RPMI8226 (cell line): ENCODE results near the gene PLEKHB1.
A peak's percentile ranks its signal among the peaks of the same experiment; 100 is the strongest.

ENCODE experiments used
- DNase-seq: peaks from one replicate; pipeline ENCODE4 v3.0.0-alpha.2; 2015

Gene PLEKHB1, protein sequence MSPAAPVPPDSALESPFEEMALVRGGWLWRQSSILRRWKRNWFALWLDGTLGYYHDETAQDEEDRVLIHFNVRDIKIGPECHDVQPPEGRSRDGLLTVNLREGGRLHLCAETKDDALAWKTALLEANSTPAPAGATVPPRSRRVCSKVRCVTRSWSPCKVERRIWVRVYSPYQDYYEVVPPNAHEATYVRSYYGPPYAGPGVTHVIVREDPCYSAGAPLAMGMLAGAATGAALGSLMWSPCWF

DNA sequence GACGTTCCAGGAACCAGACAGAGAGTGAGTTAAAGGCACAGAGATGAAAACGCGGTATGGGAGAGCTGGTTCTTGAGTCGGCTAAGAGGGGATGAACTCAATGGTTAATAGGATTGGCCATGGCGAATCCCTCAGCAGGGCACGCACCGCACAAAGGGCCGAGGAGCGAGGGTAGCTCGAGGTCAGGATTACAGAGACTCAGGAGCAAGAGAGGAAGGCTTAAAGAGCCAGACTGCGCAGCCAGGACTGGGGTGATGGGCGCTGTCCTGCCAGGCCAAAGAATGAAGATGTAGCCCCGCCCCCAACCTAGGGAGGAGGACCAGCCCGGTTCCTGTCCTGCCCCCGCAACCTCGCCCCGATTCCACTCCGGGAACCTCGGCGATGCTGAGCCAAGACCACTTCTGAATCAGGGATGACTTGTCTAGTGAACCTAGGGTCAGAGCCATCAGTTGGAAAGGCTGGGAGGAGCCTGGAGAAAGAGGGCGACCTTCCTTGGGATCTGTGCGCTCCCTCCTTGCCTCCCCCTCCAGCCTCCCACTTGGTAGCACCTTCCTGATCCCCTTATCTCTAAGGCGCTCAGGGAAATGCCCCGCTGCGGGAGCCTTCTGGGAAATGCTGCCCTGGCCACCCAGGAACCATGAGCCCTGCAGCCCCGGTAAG, at the start of gene PLEKHB1:
Gene PLEKHB1 (plus strand): TSS at position 610 of the 660 bp plus-strand sequence. CDS start 28 bp downstream, at position 638.
- no peak for DNase-seq

DNA sequence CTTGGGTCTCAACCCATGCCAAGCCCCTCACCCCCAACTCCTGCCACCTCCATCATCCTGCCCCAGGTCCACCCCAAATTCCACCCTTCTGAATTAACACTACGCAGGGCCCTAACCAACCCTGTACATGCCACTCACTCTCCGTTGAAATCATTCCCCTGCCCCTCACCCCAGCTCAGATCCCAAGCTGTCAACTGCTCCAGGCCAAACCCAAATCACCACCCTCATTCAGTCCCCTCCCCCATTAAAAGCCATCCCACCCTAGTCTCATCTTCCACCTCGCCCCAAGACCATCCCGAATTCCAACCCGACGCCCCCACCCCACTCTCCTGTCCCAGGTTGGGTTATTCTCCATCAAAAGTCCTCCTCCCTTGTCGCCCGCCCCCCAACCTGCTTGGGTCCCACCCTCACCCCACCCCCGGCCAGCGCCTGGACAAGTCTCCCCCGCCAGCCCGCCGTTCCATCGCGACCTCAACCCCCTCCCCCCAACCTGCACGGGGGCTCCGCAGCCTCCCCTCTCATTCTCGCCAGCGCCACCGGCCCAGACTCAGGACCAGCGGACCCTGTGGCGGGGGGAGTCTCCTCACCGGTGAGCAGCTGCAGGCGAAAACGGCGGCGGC, 48.9 kb upstream of the PLEKHB1 start:
- DNase-seq, result no peak

DNA sequence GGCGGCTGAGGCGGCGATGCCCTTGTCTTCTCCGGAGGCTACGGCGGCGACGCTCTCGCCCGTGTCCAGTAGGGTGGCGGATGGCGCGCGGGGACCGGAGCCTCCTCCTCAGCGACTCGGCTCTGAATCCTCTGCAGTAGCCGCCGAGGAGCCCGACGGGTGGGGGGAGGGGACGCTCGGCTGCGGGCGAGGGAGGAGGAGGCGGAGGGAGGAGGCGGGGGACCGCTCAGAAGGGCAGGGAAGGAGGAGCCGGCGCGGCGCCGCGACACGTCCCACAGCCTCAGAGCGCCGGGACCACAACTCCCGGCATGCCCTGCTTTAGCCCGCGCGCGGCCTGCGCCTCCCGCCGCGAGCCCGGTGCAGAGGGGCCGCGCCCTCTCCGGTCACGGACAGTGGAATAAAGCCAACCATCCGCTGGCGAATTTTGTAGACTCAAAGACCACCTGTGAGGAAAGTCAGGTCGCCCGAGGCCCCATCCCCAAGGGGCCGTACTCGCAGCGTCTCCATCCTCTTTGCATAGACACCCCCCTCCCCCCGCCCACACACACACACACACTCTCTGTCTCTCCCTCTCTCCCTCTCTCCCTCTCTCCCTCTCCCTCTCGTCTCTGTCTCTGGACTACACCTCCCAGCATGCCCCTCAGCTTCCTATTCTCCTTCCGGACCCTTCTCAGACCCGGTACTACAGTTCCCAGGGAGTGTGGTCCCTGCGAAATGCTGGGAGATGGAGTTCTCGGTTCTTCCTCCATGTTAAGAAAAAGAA, 48.2 kb upstream of the PLEKHB1 start, which contains the start of gene FAM168A:
Gene FAM168A (minus strand): TSS at position 157 of the 763 bp plus-strand sequence. CDS start 129,638 bp downstream, outside the sequence.
- peak; percentile 99 for DNase-seq

DNA sequence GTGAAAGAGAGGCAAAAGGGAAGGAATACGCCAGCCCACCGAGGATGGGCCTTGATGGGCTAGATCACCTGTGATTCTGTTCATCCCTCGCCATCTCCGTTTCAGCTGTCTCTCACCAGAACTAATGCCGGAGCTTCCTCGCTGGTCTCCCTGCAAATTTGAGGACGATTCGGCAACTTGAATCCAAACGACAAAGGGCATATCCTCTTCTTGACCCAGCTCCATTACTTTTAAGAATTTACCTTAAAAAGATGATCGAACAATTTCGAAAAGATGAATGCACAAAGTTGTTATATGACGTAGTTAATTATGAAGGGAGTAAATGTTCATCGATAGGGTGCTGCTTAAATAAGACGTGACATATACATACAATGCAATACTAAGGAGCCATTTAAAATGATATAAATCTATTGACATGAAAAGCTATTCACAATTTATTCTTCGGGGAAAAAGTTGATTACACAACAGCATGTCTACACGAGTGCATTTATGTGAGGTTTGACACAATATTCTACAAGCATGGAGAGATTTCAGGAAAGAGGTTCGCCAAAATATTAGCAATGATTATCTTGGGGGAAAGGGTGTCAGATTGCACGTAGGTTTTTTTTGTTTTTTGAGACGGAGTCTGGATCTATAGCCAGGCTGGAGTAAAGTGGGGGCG, 47.5 kb upstream of the PLEKHB1 start:
- no peak for DNase-seq

DNA sequence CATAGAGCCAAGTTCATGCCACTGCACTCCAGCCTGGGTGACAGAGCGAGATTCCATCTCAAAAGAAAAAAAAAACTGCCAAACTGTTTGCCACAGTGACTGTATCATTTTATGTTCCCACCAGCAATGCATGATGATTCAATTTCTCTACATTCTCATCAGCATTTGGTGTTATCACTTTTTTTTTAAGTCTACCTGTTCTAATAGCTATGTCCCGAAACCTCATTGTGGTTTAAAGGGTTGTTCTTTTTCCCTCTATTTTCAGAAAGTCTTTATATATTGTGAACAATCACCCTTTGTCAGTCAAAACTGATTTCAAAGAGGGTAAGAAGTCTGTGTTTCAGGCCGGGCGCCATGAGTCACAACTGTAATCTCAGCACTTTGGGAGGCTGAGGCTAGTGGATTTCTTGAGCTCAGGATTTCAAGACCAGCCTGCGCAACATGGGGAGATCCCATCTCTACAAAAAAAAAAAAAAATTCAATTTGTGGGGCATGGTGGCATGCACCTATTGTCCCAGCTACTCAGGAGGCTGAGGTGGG, 33.7 kb upstream of the PLEKHB1 start:
- no peak for DNase-seq

DNA sequence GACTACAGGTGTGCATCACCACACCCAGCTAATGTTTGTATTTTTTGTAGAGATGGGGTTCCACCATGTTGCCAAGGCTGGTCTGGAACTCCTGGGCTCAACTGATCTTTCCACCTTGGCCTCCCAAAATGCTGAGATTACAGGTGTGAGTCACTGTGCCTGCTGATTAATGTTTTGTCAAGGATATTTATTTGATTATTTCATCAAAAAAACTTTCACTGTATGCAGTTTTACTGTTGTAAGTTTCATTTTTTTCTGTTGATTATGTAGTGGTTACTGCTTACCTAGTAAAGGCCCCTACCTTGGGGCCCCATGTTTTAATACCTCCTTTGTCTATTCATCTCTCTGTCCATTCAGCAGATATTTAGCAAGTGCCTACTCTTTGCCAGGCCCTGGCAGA, 31.8 kb upstream of the PLEKHB1 start:
- DNase-seq, result no peak

DNA sequence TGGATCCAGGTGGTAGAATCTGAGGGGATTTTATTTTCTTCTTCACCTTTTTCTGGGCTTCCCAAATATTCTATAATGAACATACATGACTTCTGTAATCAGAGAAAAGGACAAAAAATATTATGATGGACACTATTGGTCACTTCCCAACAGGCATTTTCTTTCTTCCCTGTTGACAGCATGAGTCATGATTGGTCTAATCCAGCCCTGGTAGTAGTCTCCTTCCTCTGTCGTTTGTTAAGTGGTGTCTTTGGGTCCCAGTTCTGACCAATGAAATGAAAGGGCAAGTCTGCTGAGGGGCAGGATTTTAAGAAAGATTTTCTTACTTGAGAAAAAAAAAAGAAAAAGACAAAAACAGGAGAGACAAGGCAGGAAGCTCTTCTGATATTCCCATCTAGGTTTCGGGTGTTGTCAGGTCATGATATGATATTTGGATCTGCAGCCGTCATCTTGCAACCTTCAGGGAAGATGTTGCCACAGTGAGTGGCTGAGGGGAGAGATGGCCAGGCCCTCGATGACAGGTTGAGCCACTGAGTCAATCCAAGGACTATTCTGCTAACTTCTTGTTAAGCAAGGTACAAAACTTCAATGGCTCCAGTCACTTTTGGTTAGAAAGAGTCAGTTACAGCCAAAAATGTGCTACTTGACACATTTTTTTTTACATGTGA, 23.3 kb upstream of the PLEKHB1 start:
- no peak for DNase-seq

DNA sequence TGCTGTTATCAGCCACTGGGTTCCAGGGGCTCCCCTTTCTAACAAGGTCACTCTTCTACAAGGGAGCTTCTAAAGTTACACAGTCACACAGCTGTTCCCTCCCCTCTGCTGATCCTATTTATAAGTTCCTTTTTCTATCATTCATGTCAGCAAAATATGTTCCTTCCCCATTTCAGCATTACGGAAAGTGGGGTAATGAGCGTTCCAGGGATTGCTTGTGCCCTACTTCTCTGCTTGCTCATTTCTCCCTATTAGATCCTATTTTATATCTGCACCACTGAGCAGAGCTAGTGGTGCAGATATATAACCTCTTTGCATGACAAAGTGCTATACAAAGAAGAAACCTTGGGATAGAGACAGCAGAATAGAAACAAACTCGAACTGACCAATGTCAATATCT, 22.7 kb upstream of the PLEKHB1 start:
- DNase-seq, result peak; percentile 75

DNA sequence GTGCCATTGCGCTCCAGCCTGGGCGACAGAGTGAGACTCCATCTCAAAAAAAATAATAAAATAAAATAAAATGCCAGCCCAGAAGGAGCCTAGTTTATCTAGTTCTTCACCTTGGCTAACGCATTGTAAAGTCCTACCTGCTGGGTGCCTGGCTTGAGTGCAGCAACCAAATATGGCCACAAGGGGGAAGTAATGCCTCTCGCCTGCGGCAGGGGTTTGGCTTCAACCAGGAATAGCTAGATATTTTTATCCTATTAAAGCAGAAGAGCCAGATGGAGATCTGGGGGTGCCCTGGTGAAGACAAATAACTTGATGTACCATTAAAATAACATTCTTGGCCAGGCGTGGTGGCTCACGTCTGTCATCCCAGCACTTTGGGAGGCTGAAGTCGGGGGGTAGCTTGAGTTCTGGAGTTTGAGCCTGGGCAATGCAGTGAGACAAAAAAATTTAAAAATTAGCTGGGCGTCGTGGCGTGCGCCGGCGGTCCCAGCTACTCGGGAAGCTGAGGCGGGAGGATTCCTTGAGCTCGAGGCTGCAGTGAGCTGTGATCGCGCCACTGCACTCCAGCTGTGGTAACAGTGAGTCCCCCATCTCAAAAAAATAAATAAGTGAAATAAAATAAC, 20.6 kb upstream of the PLEKHB1 start:
- peak; percentile 87 for DNase-seq

DNA sequence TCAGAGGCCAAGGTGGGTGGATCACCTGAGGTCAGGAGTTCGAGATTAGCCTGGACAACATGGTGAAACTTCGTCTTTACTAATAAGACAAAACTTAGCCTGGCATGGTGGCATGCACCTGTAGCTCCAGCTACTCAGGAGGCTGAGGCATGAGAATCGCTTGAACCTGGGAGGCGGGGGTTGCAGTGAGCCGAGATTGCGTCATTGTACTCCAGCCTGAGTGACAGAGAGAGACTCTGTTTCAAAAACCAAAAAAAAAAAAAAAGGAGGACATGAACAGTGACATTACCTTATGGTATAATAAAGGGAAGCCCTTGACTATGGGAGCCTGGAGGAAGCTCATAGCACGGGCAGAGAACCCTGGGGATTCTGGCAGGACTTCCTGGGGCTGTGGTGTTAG, 16.5 kb upstream of the PLEKHB1 start:
- no peak for DNase-seq

DNA sequence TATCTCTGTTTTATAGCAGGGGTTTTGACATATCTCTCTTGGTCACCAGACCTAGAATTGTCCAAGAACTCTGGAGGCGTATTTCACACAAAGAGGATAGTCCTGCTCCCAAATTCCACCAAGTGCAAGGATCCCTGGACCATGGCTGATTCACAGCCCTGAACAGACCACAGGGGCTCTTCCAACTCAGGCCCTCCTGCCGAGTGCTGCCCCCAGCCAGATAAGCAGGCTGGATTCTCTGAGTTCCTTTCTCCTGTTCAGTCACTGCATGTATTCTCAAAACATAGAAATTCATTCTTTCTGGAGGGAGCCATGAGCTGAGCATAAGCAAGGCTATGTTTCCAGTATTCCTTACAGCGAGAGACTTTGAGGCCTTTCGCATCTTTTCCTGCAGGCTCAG, 13.4 kb upstream of the PLEKHB1 start:
- no peak for DNase-seq

DNA sequence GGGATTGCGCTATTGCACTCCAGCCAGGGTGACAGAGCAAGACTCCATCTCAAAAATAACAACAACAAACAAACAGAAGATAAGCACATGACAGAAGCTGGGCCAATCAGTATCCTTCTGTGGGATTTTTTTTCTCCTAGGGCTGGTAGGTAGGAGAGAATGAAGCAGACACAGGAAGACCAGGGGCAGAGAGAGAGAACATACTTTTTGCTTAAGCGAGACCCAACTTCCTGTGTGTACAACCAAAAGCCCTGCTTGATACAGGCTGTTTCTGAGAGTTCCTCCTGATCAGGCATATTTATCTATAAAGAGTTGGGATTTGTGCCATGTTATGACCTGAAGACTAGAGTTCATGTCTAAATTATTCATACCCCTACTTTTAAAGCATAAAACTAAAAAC, 12.4 kb upstream of the PLEKHB1 start:
- no peak for DNase-seq

DNA sequence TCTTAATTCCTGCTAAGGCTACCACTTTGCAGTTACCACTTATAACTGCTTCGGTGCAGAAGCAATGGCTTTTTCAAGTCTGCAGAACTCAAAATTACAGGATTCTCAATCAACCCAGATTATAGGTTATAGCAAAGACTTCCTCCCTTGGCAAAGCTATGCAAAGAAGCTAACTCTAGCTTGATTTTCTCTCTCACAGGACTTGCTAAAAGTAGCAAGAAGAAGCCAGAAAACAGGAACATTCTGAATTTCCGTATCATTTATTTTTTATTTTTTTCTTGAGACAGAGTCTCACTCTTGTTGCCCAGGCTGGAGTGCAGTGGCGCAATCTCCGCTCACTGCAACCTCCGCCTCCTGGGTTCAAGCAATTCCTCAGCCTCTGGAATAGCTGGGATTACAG, 10.7 kb upstream of the PLEKHB1 start:
- DNase-seq, result no peak

DNA sequence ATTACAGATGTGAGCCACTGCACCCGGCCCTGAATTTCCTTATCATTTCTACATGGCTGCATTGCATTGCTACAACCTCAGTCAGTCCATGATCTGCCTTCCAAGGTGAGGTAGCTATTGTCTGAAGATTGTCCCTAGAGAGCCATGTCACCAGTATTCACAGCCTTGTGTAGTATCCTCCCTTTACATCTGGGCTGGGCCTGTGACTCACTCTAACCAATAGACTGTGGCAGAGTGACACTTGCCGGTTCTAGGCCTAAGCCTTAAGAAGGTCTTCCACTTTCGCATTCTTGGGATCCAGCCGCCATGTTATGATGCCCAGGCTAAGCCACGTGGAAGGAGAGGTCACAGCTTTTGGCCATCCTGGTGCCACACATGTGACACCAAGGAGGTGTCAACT, 10.1 kb upstream of the PLEKHB1 start:
- no peak for DNase-seq

DNA sequence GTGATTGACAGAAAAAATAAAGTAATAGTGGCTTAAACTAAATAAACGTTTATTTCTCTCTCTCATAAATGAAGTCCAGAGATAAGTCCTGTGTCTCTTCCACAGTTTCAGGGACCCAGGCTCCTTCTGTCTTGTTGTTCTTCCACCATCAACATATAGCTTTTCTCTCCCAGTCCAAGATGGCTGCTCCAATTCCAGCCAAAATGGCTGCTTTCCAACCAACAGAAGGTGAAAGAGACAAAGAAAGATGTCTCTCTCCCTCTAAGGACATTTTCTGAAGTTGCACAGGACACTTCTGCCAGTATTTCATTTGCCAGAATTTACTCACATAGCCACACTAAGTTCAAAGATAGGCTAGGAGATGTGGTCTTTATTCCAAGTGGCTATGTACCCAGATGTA, 9.4 kb upstream of the PLEKHB1 start:
- DNase-seq, result no peak

DNA sequence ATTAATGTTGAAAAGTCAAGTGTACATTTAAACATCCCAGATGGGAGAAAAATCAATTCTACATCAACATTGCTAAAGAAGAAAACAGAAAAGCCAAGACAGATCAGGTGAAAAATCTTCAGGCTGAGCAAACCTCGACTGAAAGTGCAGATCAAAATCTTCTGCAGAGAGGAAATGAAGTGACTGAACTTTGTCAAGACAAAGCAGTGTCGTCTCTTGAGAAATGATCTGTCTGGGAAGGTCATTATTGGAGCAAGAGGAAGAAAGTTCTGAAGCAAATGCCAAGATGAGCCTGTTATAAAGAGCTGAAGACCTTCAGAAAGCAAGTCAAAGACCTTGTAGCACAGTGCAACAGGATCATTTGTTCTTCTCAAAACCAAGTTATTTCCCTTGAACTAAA, 5.8 kb upstream of the PLEKHB1 start:
- DNase-seq, result no peak

DNA sequence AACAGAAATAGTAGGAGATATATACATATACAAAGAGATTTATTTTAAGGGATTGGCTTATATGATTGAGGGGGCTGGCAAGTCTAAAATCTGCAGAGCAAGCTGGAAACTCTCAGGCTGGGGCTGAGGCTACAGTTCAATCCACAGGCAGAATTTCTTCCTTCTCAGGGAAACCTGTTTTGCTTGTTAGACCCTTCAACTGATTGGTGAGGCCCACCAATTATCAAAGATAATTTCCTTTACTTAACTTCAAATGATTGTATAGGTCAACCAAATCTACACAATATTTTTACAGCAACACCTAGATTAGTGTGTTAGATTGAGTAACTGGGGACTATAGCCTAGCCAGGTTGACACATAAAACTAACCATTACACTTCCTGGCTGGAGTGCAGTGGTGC, 4.7 kb upstream of the PLEKHB1 start:
- DNase-seq, result no peak

DNA sequence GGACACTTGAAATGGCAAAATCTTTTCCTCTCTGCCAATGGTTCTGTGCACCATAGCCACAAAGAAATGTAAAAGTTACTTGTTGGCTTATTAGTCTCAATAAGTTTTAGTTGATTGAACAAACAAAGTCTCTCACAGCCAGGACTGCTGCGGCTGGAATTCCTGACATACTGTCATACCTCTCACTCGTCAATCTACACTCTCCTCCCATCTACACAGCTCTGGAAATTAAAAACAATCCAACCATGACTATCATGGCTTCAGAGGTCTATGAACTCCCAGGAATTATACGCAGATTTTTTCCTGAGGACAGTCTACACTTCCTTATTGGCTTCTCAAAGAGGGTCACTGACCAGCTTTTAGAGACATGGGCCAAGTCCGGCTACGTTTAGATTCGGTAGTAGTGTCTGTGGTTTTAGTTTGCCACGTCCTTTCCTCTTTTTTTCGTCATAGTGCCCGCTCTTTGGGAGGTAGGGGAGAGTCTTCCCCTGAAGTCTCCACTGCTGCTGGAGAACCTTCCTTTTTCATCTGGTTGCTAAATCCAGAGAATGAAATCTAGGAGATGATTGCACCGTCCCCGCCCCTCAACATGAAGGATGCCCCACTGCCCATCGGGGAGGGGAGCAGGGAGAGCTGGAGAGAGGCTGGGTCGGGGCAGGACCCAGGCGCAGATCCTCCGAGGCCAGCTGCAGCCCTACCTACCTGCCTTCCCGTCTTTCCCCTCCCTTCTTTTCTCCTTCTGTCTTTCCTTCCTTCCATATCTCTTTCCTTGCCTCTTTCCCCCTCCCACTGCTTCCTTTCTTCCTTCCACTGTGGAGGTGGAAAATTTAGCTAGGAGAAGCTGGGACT, 1.0 kb upstream of the PLEKHB1 start:
- no peak for DNase-seq

DNA sequence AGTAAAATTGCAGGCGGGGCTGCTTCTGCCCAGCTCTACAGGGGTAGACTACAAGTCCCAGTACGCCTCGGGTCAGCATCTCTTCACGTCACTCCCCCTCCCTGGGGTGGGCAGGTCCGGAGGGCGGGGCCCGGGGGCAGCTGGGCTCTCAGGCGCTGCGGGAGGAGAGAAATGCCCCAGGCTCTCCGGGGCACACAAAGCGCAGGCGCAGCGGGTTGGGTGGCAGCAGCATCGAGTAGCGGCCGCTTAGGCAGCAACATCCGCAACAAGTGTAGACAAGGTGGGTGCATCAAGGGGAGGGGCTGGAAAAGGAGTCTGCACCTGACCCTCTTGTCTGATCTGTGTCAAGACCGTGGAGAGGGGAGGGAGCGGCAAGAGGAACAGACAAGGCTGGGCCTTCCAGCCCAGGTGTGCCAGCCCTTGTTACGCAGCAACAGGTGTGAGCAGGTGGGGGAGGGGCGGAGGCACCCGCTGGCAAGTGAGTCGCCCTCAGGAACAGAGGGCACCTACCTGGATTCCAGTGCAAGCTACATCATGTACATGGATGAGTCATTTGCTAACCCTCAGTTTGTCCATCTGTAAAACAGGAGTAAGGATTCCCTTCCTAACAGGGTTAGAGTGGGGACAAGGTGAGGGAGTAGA, 1.2 kb downstream of the PLEKHB1 start:
- peak; percentile 98 for DNase-seq

DNA sequence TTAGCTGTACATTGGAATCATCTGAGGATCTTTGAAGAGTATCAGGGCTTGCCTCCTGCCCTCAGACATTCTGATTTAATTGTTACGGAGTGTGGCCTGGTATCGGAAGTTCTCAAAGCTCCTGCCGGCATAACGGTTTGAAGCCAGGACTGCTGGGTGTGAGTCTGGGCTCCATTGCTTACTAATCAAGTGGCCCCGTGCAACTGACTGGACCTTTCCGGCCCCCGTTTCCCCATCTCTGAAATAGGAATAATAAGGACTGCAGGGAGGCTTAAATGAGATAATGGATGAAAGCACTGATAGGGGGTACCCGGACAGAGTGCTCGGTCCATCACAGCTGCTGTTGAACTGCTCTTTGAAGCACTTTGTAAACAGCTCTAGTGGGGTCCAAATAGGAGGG, 1.7 kb downstream of the PLEKHB1 start:
- no peak for DNase-seq
